Small intestine (tissue), 7 donors: ENCODE data around the gene BCL2L2. TPM values are rescaled to one million over a fixed set of nuclear protein-coding genes. Genes with fewer than 3 reads are reported as not detected.

Experiments
- DNase-seq, 2 donors: peaks; one replicate each; pipeline versions ENCODE4 v3.0.0 to v3.0.0-alpha.2; 2013
- FAIRE-seq: peaks from 2 replicates; lab custom pipeline; 2012; peaks lifted over from hg19 to GRCh38; lab: Jason Lieb, UNC
- H3K27ac ChIP-seq, 3 donors: one replicate each; pipeline ENCODE4 v1.5.1; 2013; ENCODE audit warnings: low read length in 2 of 3, mild to moderate bottlenecking in 2 of 3, control low read depth in 1 of 3, inconsistent platforms in 1 of 3, low read depth in 1 of 3, moderate library complexity in 1 of 3
- H3K27me3 ChIP-seq, 3 donors: one replicate each; pipeline ENCODE4 v1.6.1; 2013; ENCODE audit warnings: low read length in 3 of 3, inconsistent platforms in 1 of 3; ENCODE audit not compliant: control insufficient read depth in 3 of 3, insufficient read depth in 3 of 3
- H3K36me3 ChIP-seq, 3 donors: one replicate each; pipeline ENCODE4 v1.6.1; 2013; ENCODE audit warnings: low read length in 3 of 3, inconsistent platforms in 1 of 3, low read depth in 1 of 3, mild to moderate bottlenecking in 1 of 3, moderate library complexity in 1 of 3; ENCODE audit not compliant: control insufficient read depth in 3 of 3, insufficient read depth in 2 of 3
- H3K4me1 ChIP-seq, 3 donors: one replicate each; pipeline ENCODE4 v1.6.1; 2013; ENCODE audit warnings: low read length in 2 of 3, inconsistent platforms in 1 of 3, low read depth in 1 of 3, mild to moderate bottlenecking in 1 of 3, moderate library complexity in 1 of 3; ENCODE audit not compliant: control insufficient read depth in 3 of 3, insufficient read depth in 2 of 3
- H3K4me3 ChIP-seq, 3 donors: one replicate each; pipeline ENCODE4 v1.5.1; 2013; ENCODE audit warnings: low read length in 3 of 3, control low read depth in 1 of 3, inconsistent platforms in 1 of 3, low read depth in 1 of 3, mild to moderate bottlenecking in 1 of 3, moderate library complexity in 1 of 3
- H3K9me3 ChIP-seq, 2 donors: one replicate each; pipeline ENCODE4 v1.6.1; 2013; ENCODE audit warnings: low read depth in 1 of 2, low read length in 1 of 2; ENCODE audit not compliant: control insufficient read depth in 2 of 2, insufficient read depth in 1 of 2
- WGBS, 3 donors: extraction: QIAGEN DNeasy Blood & Tissue Kit; methylation state at CpG; one replicate each; pipeline ENCODE4 v1.1.7; 2013; 5-methylcytosine and 5-hydroxymethylcytosine counted together
- polyA plus RNA-seq, 4 donors: library from polyadenylated mRNA; stranded (reverse) in 3 of 4; unstranded in 1 of 4; fragments of 200-250 nt in 3 of 4; fragments of 120-200 nt in 1 of 4; gene quantifications; one replicate each; pipeline versions ENCODE4 v1.2.1 to v1.2.3, GENCODE V29; 2013
- donor health status: healthy with polysubstance abuse.
- donor health status: control.
- donor health status: control.
- donor health status: Bipolar disorder and iron deficiency.
- donor health status: healthy.

Gene BCL2L2
- polyA plus RNA-seq, 4 donors = 30.8 to 50.0 (median 37.7) TPM

DNA sequence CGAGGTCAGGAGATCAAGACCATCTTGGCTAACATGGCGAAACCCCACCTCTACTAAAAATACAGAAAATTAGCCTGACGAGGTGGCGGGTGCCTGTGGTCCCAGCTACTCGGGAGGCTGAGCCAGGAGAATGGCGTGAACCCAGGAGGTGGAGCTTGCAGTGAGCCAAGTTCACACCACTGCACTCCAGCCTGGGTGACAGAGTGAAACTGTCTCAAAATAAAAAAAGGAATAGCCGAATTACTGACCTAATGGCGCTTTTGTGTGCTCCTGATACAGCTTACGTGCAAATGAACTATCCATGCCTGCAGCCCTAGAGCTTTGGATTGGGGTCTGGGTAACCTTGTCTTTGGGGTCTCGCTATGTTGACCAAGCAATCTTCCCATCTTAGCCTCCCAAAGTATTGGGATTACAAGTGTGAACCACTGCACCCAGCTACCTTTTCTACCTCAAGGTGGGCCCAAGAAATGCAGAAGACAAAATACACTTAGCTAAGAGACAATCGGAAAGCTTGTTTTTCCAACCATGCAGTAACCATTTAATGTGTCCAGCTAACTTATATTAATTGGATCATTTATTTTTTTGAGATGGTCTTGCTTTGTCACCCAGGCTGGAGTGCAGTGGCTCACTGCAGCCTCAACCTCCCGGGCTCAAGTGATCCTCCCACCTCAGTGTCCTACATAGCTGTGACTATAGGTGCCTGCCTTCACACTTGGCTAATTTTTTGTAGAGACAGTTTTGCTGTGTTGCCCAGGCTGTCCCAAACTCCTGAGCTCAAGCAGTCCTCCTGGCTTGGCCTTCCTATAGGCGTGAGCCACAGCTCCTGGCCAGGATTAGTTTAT lies 20.1 kb downstream of the BCL2L2 start:
- no peak overlapping the region for H3K4me3 ChIP-seq
- FAIRE-seq (no peak), DNase-seq (no peak)
- no peaks in the 10 kb centered on the region for H3K27me3 ChIP-seq
- H3K36me3 ChIP-seq = peaks cover 14 to 22% (median 16%) of the 10 kb centered on the region in 3 donors
- no peak overlapping the region for H3K27ac ChIP-seq
- WGBS, 3 donors = 78 to 80% (median 79%) methylated on average over 13 of the region's 13 CpGs
- peaks cover 2 to 7% (median 3%) of the 10 kb centered on the region in 3 donors for H3K4me1 ChIP-seq
- H3K9me3 ChIP-seq = no peaks in the 10 kb centered on the region

GRCh38 chr14:23327947-23328744 lies 21.5 kb downstream of the BCL2L2 start:
- peak; percentile 80 to 83 for DNase-seq
- H3K36me3 ChIP-seq = peaks cover 11 to 19% (median 14%) of the 10 kb centered on the region in 3 donors
- H3K9me3 ChIP-seq = no peaks in the 10 kb centered on the region
- no peak overlapping the region for H3K4me3 ChIP-seq
- whole genome bisulfite sequencing, 3 donors = 27 to 45% (median 36%) methylated on average over 4 of the region's 4 CpGs
- FAIRE-seq = no peak
- H3K27me3 ChIP-seq = no peaks in the 10 kb centered on the region
- H3K27ac ChIP-seq = no peak overlapping the region
- H3K4me1 ChIP-seq = peaks cover 0 to 2% (median 0%) of the 10 kb centered on the region in 3 donors

- no peaks in the 10 kb centered on the region for H3K36me3 ChIP-seq
- no peak overlapping the region for H3K4me3 ChIP-seq
- H3K27me3 ChIP-seq = peaks cover 0 to 6% (median 0%) of the 10 kb centered on the region in 3 donors
- FAIRE-seq = no peak
- DNase-seq = no peak
- no peaks in the 10 kb centered on the region for H3K4me1 ChIP-seq
- WGBS, 3 donors = 82 to 84% (median 83%) methylated on average over 5 of the region's 5 CpGs
- peaks cover 0 to 6% of the 10 kb centered on the region in 2 donors for H3K9me3 ChIP-seq
- no peak overlapping the region for H3K27ac ChIP-seq
Observed at GRCh38 chr14:23335623-23336022, 29.0 kb downstream of the BCL2L2 start.

DNA sequence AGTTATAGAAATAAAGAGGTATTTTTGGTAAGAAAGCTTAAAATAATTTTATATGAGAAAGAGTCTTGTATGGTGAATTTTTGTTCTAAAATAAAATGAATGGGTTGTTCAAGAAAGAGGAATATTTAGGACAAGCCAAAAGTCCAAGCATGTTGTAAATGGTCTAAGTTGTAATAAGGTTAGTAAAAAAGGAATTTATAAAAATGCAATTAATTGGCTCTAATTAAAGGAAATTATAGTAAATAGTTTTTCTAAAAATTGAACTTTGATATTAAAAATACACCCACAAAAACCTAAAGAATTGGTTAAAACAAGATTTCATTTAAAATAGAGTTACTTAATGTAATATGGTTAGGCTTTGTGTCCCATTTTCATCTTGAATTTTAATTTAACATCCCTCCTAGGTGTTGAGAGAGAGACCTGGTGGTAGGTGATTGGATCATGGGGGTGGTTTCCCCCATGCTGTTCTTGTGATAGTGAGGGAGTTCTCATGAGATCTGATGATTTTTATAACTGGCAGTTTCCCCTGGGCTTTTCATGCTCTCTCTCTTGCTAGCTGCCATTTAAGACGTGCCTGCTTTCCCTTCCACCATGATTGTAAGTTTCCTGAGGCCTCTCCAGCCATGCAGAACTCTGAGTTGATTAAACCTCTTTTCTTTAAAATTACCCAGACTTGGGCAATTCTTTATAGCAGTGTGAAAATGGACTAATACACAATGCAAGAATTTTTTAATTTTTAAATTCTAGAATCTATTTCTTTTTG lies 33.1 kb downstream of the BCL2L2 start:
- H3K27ac ChIP-seq = no peak overlapping the region
- H3K27me3 ChIP-seq = peaks cover 0 to 7% (median 0%) of the 10 kb centered on the region in 3 donors
- no peak overlapping the region for H3K4me3 ChIP-seq
- DNase-seq = no peak
- no peaks in the 10 kb centered on the region for H3K36me3 ChIP-seq
- peaks cover 0 to 6% of the 10 kb centered on the region in 2 donors for H3K9me3 ChIP-seq
- 84 to 92% (median 87%) methylated on average over 1 of the region's 1 CpG for WGBS, 3 donors
- FAIRE-seq = no peak
- H3K4me1 ChIP-seq = no peaks in the 10 kb centered on the region

- 53 to 57% (median 53%) methylated on average over 3 of the region's 3 CpGs for WGBS, 3 donors
- no peaks in the 10 kb centered on the region for H3K4me1 ChIP-seq
- no peak for FAIRE-seq
Observed at GRCh38 chr14:23344481-23344880, 37.8 kb downstream of the BCL2L2 start.

DNA sequence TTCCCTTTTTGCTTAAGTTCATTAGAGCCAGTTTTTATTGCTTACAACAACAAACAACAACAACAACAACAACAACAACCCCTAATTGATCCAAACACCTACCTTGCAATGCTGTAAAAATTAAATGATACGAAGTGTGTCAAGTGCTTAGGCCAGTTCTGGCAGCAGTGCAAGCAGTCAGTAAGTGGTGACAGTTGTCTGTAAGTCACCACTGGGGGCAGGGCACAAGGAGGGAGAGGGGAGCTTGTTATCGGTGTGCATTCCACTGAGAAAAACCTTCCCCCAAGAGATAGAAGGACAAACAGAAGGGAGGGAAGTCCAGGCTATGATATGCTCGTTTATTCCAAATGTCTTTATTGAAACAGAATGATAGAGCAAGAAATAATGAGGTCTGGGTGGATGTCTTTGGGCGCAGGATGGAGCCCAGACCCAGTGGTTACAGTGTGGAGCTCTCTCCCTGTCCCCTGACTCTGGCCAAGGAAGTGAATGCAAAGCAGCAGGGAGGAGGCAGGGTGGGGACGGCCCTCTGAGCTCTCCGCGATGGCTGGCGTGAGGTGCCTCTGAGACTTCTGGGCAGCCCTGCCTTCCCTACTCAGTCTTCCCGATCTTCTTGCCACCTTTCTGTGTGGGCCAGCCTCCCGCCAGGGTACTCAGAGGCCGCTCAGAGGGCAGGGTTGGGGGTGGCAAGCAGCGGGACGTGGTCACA lies 39.5 kb downstream of the BCL2L2 start:
- FAIRE-seq (no peak), DNase-seq (no peak)
- Histone ChIP-seq H3K4me3 (no peak overlapping the region), H3K9me3 (no peaks in the 10 kb centered on the region), H3K4me1 (no peaks in the 10 kb centered on the region), H3K27ac (no peak overlapping the region), H3K27me3 (peaks cover 0 to 8% (median 0%) of the 10 kb centered on the region in 3 donors), H3K36me3 (peaks cover 0 to 21% (median 0%) of the 10 kb centered on the region in 3 donors)
- WGBS, 3 donors = 77 to 82% (median 81%) methylated on average over 13 of the region's 13 CpGs

More at GRCh38 chr14:23344481-23344880, 37.8 kb downstream of the BCL2L2 start:
- peaks cover 0 to 3% (median 0%) of the 10 kb centered on the region in 3 donors for H3K27me3 ChIP-seq
- no peak for DNase-seq
- peaks cover 0 to 3% of the 10 kb centered on the region in 2 donors for H3K9me3 ChIP-seq
- H3K4me3 ChIP-seq = no peak overlapping the region
- H3K27ac ChIP-seq = no peak overlapping the region
- peaks cover 0 to 21% (median 0%) of the 10 kb centered on the region in 3 donors for H3K36me3 ChIP-seq

- no peak for FAIRE-seq
- H3K27me3 ChIP-seq = peaks cover 0 to 14% (median under 1%) of the 10 kb centered on the region in 3 donors
- H3K27ac ChIP-seq = no peak overlapping the region
- H3K36me3 ChIP-seq = peaks cover 0 to 21% (median 0%) of the 10 kb centered on the region in 3 donors
- H3K9me3 ChIP-seq = no peaks in the 10 kb centered on the region
- peaks cover 0 to 3% (median 0%) of the 10 kb centered on the region in 3 donors for H3K4me1 ChIP-seq
- 81 to 88% (median 87%) methylated on average over 14 to 27 of the region's 27 CpGs for WGBS, 3 donors
- no peak overlapping the region for H3K4me3 ChIP-seq
- no peak for DNase-seq
Observed at GRCh38 chr14:23346693-23347405, 40.2 kb downstream of the BCL2L2 start.
